GM10266 (cell line): Measurements from ENCODE around the gene AHCY.
A peak's percentile ranks its signal among the peaks of the same experiment; 100 is the strongest.
"Not testable (repeated sequence)": the region's sequence is repeated elsewhere in the genome, so short reads cannot be mapped to it uniquely, and the experiment has no call there.

ENCODE experiments used
- DNase-seq: peaks from one replicate; pipeline ENCODE4 v3.0.0; 2012; ENCODE audit errors: extremely low spot score
- CTCF ChIP-seq: IDR thresholded peaks from 2 replicates; pipeline ENCODE4 v1.5.1; 2012; ENCODE audit warnings: mild to moderate bottlenecking, low read depth; ENCODE audit not compliant: control insufficient read depth, insufficient read depth; ENCODE audit errors: missing control alignments

Gene AHCY

GRCh38 chr20:34302723-34303533 is at the start of gene AHCY:
AHCY (minus strand) TSS chr20:34303355; CDS start chr20:34303270, 85 bp downstream.
- no peak for TF ChIP-seq CTCF
- DNase-seq, result peak; percentile 95

- TF ChIP-seq CTCF, result no peak
- no peak for DNase-seq
These were observed 46.9 kb upstream of the AHCY start for GRCh38 chr20:34350095-34350494.

DNA sequence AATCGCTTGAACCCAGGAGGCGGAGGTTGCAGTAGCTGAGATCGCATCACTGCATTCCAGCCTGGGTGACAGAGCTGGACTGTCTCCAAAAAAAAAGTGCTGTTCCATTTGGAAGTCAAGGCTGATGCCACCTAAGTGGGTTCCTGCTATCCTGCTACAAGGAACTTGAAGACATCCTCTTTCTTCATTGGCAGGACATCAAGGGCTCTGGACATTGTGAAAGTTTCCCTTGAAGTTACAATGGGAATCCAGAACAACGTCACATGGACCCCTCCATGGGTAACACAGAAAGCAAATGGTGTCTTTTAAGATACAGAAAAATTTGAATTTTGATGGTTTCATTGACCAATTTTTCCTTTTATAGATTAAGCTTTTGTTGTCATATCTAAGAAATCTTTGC is 44.4 kb upstream of the AHCY start:
- no peak for DNase-seq
- no peak for TF ChIP-seq CTCF

- DNase-seq, result not testable (repeated sequence)
These were observed 43.3 kb upstream of the AHCY start for GRCh38 chr20:34346533-34346865.

- DNase-seq, result not testable (repeated sequence)
These were observed 42.8 kb upstream of the AHCY start for GRCh38 chr20:34345839-34346532.

DNA sequence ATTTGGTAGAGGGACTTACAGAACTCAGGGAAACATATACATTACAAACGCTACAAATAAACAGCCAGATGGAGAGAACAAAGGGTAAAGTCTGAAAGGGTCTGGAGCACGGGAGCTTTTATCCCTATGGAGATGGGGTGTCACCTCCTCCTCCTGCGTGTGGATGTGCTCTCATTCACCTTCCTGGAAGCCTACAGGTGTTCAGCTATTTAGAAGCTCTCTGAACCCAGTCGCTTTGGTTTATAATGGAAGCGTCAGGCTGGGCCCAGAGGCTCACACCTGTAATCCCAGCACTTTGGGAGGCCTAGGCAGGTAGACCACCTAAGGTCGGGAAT is 42.2 kb upstream of the AHCY start:
- DNase-seq, result no peak
- TF ChIP-seq CTCF, result no peak

- DNase-seq, result no peak
- TF ChIP-seq CTCF, result no peak
These were observed 41.1 kb upstream of the AHCY start for GRCh38 chr20:34344238-34344637.

DNA sequence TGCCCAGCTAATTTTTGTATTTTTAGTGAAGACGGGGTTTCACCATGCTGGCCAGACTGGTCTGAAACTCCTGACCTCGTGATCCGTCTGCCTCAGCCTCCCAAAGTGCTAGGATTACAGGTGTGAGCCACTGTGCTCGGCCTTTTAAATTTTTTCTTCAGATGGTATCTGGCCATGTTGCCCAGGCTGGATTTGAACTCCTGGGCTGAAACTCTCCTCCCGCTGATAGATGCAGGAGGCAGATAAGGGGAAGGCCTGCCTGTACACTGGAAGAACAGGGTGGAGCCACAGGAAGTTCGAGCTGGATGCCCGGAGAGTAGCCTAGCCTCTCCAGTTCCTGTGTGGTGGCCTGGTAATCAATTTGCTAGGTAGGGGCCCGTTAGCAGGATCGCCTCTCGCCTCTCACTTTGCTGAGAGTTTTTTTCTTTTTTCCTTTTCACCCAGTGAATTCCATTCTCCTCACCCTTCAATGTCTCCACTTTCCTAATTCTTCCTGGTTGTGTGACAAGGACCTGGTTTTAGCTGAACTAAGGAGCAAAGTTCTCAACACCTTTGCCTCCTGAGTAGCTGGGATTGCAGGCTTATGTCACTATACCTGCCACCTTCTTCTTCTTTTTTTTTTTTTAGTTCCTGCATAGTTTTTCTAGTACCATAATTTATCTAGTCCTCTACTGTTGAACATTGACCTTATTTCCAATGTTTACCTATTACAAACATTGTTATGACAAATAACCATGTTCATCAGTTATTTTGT is 40.5 kb upstream of the AHCY start:
- TF ChIP-seq CTCF, result no peak
- DNase-seq, result no peak

DNA sequence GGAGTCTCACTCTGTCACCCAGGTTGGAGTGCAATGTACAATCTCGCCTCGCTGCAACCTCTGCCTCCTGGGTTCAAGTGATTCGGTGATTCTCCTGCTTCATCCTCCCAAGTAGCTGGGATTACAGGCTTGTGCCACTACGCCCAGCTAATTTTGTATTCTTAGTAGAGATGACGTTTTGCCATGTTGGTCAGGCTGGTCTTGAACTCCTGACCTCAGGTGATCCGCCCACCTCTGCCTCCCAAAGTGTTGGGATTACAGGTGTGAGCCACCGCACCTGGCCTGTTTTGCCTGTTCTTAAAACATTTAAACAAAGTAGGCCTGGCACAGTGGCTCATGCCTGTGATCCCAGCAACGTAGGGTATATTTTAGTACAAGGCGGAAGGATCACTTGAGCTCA is 38.0 kb upstream of the AHCY start:
- not testable (repeated sequence) for DNase-seq

GRCh38 chr20:34340726-34341125 is 37.6 kb upstream of the AHCY start:
- DNase-seq, result not testable (repeated sequence)
